Tibial artery (tissue), 4 donors: ENCODE results near the gene PRRT1B.
A peak's percentile ranks its signal among the peaks of the same experiment; 100 is the strongest.

Experiments used
- DNase-seq, 2 donors: peaks; one replicate each; pipeline ENCODE4 v3.0.0-alpha.2; 2019
- H3K27ac ChIP-seq, 2 donors: fragments of 200-600 bp; sonication (generic) in 1 of 2; 1 replicate in 1 of 2; 2 replicates in 1 of 2; pipeline ENCODE4 v1.5.1; 2018 to 2019; ENCODE audit warnings: mild to moderate bottlenecking in 1 of 2
- H3K27me3 ChIP-seq, 2 donors: fragments of 200-600 bp; sonication (generic) in 1 of 2; one replicate each; pipeline versions ENCODE4 v1.5.1 to v1.6.0; 2016 to 2019
- H3K36me3 ChIP-seq, 3 donors: fragments of 200-600 bp; sonication (generic) in 2 of 3; one replicate each; pipeline ENCODE4 v1.5.1; 2016 to 2019; ENCODE audit warnings: mild to moderate bottlenecking in 2 of 3
- H3K4me1 ChIP-seq, 4 donors: fragments of 200-600 bp; sonication (generic) in 2 of 4; 1 replicate in 3 of 4; 2 replicates in 1 of 4; pipeline ENCODE4 v1.5.1; 2016 to 2019
- H3K4me3 ChIP-seq, 2 donors: fragments of 200-600 bp; sonication (generic) in 1 of 2; 1 replicate in 1 of 2; 2 replicates in 1 of 2; pipeline ENCODE4 v1.5.1; 2018 to 2019; ENCODE audit warnings: mild to moderate bottlenecking in 2 of 2
- H3K9me3 ChIP-seq, 3 donors: fragments of 200-600 bp; sonication (generic) in 1 of 3; one replicate each; pipeline ENCODE4 v1.5.1; 2016 to 2019
- CTCF ChIP-seq, 2 experiments: fragments of 200-600 bp in 1 of 2; fragments of 450-650 bp in 1 of 2; IDR thresholded peaks; one replicate each; pipeline ENCODE4 v1.5.1; 2017 to 2019; ENCODE audit warnings: antibody characterized with exemption in 2 of 2, mild to moderate bottlenecking in 1 of 2, moderate library complexity in 1 of 2
- intact Hi-C: fragments of 100-400 bp; cut with DNase I; formaldehyde crosslinking; loops from one replicate; pipeline ENCODE4 v1.15.0; 2023; ENCODE audit warnings: low total_unique reads

Gene PRRT1B

GRCh38 chr9:131590907-131591844 lies 45.9 kb downstream of the PRRT1B start:
- H3K27me3 ChIP-seq = no peaks in the 10 kb centered on the region
- no peaks in the 10 kb centered on the region for H3K9me3 ChIP-seq
- DNase-seq = peak; percentile 76 to 85
- H3K4me3 ChIP-seq = no peak overlapping the region
- H3K4me1 ChIP-seq = peaks cover 0 to 10% (median 0%) of the 10 kb centered on the region in 4 donors
- intact Hi-C loops = loop anchor here (10.0 kb wide), 1 partner anchor 54 kb away; no protein-coding TSS in a partner anchor
- H3K36me3 ChIP-seq = peaks cover 43 to 87% (median 71%) of the 10 kb centered on the region in 3 donors
- peak; percentile 83 to 98 for TF ChIP-seq CTCF (IDR thresholded peaks at IDR 0.05)
- H3K27ac ChIP-seq = no peak overlapping the region

- H3K9me3 ChIP-seq = no peaks in the 10 kb centered on the region
- H3K27ac ChIP-seq = no peak overlapping the region
- H3K27me3 ChIP-seq = no peaks in the 10 kb centered on the region
- peaks cover 50 to 94% (median 77%) of the 10 kb centered on the region in 3 donors for H3K36me3 ChIP-seq
- peaks cover 0 to 10% (median 0%) of the 10 kb centered on the region in 4 donors for H3K4me1 ChIP-seq
- no peak for TF ChIP-seq CTCF (IDR thresholded peaks at IDR 0.05)
- intact Hi-C loops = loop anchor here (2.0 to 10.0 kb wide), 2 partner anchors 53 to 149 kb away; partner anchors contain the start of gene RAPGEF1
- no peak for DNase-seq
- no peak overlapping the region for H3K4me3 ChIP-seq
Measured at GRCh38 chr9:131591845-131592208, 46.5 kb downstream of the PRRT1B start.

GRCh38 chr9:131593091-131593820 lies 47.9 kb downstream of the PRRT1B start:
- Histone ChIP-seq H3K9me3 (no peaks in the 10 kb centered on the region), H3K4me3 (no peak overlapping the region), H3K4me1 (peaks cover 0 to 10% (median 0%) of the 10 kb centered on the region in 4 donors), H3K27me3 (no peaks in the 10 kb centered on the region), H3K27ac (no peak overlapping the region), H3K36me3 (peaks cover 52 to 97% (median 80%) of the 10 kb centered on the region in 3 donors)
- intact Hi-C loops = loop anchor here (2.0 to 10.0 kb wide), 2 partner anchors 52 to 148 kb away; partner anchors contain the start of gene RAPGEF1
- TF ChIP-seq CTCF (IDR thresholded peaks at IDR 0.05) = no peak
- DNase-seq = no peak

GRCh38 chr9:131593936-131594665 lies 48.8 kb downstream of the PRRT1B start:
- intact Hi-C loops = loop anchor here (2.0 to 10.0 kb wide), 2 partner anchors 51 to 147 kb away; partner anchors contain the start of gene RAPGEF1
- Histone ChIP-seq H3K4me3 (no peak overlapping the region), H3K9me3 (no peaks in the 10 kb centered on the region), H3K27me3 (no peaks in the 10 kb centered on the region), H3K4me1 (peaks cover 0 to 10% (median 0%) of the 10 kb centered on the region in 4 donors), H3K27ac (no peak overlapping the region), H3K36me3 (peaks cover 47 to 97% (median 78%) of the 10 kb centered on the region in 3 donors)
- TF ChIP-seq CTCF (IDR thresholded peaks at IDR 0.05) = no peak
- no peak for DNase-seq
